GM18861 (cell line): ENCODE data around the gene PRKCZ.

ENCODE experiments used
- ATAC-seq: cut with Tn5 transposase; IDR thresholded peaks from one replicate; pipeline ENCODE4 v1.9.1; 2021; ENCODE audit not compliant: unreplicated experiment

PRKCZ gene

DNA sequence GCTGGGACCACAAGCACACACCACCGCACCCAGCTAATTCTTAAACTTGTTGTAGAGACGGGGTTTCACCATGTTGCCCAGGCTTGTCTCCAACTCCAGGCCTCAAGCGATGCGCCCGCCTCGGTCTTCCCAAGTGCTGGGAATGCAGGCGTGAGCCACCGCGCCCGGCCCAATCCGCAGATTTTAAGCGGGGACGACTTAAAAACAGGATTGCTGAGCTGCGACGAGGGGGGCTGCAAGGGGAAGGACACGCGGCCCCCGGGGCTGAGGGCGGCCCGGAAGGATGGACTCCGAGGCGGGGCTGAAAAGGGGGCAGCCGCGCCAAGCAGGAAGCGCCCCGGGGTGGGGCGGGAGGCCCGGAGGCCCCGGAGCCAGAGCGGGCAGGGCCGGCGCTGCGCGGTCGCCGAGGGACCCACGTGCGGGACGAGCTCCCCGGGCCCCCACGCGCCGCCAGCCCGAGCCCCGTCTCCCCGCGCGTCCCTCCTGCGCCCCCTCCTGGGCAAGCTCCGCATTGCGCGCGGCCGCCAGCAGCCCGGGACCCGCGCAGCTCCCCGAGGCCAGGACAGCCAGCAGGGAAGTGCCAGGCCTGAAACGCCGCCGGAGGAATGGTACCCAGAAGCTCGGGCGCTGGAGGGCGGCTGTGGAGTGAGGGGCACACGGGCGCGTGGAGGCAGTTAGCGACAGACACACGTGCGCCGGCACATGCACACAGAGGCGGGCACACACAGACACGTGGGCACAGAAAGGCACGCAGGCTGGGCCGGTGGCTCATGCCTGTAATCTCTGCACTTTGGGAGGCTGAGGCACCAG, 5.5 kb upstream of the PRKCZ start:
- ATAC-seq, result no peak

DNA sequence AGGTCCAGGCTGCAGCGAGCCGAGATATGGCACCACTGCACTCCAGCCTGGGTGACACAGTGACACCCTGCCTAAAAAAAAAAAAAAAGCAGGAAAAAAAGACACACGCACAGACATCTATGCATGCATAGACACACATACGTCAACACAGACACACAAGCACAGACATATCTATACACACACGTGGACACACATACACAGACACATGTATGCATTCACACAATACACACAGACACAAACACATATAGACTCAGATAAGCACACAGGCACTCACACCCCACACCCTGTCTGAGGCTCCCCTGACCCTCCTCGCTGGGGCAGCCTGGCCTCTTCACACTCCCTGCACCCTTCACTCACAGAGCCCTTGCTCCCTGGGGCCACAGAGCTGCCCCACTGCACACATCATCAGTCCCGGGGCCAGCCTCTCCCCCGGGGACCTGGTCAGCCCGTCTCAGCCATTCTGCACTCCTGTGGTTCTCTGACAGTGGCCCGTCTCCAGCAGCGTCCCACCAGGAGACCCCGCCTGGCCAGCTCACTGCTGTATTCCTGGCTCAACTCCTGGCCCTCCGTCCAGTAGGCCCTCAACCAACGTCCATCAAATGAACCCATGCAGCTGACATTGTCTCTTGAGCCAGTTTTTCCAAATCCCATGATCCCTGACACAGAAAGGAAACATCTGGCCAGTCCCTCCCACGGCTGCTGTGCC, 4.6 kb upstream of the PRKCZ start:
- ATAC-seq, result no peak

DNA sequence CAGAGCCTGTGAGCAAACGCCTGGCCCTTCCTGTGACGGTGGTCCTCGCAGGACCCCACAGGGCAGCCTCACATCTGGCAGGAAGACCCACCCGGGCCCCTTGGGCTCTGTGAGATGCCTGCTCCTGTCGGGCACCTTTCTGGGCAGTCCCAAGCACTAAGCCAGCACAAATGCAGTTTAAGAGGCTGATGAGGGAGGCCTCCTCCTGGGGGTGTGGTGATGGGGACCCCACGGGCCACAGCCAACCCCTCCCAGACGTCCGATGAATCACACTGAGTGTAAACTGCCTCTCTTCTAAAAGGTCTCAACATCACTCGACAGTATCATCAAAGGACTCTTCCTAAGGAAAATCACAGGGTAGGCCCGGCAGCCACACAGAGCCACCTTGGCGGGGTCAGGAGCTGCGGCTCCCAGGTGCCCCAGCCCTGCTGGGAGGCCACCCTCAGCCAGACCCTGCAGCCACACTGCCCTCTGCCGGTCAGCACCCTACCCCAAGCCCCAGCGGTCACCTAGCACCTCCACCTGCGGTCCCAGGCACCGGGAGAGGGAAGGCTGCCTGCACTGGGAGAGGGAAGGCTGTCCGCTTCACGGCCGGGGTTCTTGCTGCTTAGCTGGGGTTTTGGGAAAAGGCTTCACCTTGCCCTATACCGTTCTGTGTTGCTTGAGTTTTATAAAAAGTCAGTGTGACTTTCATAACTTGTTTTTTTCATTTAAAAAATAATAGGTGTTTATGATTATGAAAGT, 3.9 kb upstream of the PRKCZ start:
- ATAC-seq, result no peak

DNA sequence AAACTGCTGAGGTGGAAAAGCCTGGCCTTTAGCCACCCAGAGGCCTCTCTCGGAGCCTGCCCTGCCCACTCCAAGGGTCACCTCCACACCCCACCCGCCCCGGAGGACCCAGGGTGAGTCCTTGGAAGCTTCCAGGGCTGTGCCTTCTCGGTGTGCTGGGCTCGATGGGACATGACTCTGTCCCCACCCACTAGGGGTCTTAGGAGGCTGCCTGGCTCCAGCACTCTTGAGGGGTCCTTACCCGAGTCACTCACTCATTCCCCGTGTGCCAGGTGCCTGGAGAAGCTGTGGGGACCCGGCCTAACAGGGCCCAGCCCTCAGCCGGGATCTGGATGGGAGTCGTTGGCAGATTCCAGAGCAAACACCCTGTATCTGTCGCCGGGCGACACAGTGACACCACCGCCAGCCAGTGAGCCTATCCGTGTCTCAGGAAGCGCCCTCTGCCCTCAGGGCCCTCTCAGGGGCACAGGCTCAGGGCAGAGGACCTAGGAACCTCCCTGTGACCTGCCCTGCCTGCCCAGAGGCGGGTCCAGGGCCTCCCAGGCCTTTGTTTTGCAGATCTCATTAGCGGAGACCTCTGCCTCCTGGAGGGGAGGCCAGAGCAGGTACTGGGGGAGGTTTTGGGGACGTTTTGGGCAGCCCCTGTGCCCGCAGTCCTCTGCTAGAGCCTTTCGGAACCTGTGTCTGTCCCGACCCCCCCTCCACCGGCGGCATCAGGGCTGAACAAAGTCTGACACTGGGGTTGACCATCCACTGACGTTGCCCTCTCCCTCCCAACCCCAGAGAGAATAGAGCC, 3.1 kb upstream of the PRKCZ start:
- no peak for ATAC-seq

DNA sequence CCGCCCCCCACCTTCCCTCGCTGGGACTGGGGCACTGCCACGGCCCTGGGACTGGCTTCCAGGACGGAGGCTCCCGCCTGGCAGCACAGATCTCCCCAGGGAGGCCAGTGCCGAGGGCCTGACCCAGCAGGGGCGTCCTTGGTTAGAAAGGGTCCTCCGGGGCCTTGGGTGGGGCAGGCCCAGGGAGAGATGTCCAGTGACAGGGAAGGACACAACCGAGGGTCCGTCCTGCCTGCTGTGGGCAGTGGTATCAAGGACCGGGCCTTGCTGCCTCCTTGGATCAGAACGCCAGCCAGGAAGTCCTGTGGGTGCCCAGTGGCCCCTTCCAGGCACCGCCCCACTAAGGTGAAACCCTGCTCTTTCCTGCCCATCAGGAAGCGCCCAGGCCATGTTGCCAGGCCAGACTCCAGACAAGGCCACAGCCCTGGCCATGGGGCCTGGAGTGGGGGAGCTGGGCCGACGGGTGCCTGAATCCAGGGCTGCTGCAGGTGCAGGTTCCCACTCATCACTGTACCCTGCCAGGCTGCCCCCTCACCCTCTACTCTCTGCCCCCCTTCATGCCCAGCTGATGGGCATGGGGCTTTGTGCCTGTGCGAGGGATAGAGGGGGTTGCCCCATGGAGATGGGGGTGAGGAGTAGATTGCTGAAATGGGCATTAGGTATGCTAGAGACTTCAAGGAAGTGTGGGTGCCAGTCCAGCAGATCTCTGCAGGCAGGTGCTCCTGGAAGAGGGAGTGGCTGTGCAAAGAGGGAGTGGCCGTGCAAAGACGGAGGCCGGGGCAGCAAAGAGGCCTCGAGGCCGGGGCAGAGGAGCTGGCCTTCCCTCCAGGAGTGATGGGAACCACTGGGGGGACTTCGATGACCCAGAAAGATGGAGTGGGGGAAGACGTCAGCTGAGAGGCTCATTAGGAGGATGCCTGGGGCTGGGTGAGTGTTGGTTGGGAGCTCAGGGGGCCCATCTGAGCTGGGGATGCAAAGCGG, 2.2 kb upstream of the PRKCZ start:
- no peak for ATAC-seq

DNA sequence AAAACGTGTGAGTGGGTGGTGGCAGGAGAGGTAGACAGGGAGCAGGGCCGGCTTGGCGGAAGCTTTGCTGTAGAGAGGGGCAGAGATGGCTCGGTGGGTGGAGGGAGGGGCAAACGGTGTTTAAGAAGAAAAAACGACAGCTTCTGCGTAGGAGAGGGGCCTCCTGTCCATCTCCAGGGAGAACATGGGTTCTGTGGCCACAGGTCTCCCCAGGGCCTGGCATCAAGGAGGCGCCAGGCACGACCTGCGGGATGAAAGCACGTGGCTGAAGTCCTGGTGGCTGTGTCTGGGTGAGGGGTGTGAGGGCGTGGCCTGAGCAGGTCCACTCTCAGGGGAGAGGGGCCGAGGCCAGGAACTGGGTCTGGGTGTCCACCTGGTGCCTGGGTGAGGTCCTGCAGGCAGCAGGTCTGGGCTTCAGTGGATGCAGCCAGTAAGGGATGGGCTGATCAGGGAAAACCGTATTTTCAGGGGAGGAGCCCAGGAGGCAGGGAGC, 940 bp upstream of the PRKCZ start:
- ATAC-seq, result no peak

DNA sequence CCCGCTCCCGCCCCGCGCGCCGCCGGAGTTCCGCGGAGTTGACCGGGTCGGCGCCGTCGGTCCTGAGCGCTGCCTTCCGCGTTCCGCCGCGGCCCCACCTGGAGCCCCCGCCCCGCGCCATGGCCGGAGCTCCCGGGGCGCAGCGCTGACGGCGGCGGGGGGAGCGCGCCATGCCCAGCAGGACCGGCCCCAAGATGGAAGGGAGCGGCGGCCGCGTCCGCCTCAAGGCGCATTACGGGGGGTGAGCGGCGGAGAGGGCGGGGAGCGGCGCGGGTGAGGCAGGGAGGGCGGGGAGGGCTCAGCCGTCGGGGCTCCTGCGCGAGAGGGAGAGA, 216 bp downstream of the PRKCZ start:
- ATAC-seq, result no peak

DNA sequence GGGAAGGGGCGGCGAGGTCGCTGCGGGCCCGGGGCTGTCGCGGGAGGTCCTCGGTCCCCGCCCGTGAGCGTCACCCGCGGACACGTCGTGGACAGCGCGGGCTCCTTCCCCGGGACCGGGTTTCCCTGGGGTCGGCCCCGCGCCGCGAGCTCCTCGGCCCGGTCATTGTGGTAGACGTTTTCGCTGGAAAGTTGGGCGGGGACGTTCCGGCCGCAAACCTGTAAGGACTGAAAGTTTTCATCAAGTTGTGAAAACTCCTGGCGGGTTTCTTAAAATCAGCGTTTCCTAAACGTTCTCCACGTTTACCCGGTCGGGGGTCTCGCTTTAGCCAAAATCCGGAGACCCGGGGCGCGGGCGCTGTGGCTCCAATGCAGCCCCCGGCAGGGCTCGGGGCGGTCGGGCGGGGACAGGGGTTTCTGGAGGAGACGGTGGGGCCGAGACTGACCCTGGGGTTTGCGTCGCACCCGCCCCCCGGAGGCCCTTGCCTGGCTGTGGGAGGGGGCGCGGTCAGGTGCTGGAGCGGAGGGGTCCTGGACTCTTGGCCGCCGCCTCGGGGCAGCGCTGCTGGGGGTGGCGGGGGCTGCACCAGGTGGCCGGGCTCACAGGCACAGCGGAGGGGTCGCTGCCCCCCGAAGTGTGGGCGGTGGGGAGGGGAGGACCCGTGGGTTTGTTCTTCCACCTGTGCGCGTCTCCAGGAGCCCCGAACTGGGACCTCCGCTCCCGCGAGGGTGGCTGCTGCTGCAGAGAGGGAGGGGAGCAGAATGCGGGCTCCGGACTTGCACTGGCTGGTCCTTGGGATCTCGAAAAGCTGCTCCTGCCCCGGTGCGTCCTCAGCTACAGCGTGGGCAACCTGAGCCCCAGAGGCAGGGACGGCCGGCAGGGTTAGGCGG, 827 bp downstream of the PRKCZ start:
- ATAC-seq, result no peak

DNA sequence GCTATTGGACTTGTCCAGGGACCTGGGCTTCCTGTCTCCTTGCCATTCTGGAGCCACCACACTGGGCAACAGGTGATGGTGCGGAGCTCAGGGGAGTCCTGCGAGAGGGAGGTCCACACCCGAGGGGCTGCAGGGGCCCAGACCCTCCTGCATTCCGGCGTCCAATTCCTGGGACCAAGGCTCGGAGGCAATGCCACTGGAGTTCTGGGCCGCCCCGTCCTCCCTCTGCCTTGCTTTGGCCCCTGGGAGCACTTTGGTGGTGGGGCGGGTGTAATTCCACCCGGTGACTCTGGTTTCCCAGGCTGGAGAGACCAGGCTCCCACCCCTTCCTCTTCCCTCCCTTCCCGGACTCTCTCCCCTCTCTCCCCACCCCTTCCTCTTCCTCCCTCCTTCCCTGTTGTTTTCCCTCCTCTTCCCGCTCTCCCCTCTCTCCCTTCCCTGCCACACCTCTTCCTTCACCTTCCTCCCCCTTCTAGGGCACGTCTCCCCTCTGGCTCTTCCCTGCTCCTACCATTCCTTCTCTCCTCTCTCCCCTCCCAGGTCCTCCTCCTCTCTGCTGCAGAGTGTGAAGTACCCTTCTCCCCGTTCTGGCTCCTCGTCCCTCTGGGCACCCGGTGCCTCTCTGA, 2.0 kb downstream of the PRKCZ start:
- no peak for ATAC-seq

DNA sequence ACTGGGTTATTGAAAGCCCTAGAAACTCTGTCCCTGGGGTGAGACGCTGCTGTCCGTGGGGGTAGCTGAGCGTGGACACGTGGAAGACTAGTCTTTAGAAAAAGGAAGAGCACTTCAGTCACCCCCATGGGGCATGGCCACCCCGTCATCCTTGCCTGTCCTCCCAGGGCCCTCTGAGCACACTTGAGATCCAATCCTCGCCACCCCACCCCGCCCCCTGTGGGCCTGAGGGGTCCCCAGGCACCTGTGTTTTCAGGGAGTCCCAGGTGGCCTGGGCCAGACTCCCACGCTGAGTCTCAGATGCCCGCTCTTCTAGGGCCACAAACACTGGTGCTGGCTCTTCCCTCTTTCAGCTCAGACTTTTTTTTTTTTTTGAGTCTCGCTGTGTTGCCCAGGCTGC, 2.5 kb downstream of the PRKCZ start:
- ATAC-seq, result no peak

DNA sequence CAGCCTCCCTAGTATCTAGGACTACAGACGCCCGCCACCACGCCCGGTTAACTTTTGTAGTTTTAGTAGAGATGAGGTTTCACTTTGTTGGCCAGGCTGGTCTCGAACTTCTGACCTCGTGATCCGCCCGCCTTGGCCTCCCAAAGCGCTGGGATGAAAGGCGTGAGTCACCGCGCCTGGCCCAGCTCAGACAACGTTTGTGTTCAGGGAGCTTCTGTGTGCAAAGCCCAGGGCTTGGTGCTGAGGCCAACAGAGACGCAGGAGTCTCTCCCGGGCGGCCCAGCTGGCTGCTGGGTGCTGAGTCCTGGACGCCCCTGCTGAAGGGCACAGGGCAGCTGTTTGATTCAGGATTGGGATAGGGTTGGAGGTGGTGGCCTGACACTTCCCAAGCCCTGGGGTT, 3.0 kb downstream of the PRKCZ start:
- no peak for ATAC-seq

DNA sequence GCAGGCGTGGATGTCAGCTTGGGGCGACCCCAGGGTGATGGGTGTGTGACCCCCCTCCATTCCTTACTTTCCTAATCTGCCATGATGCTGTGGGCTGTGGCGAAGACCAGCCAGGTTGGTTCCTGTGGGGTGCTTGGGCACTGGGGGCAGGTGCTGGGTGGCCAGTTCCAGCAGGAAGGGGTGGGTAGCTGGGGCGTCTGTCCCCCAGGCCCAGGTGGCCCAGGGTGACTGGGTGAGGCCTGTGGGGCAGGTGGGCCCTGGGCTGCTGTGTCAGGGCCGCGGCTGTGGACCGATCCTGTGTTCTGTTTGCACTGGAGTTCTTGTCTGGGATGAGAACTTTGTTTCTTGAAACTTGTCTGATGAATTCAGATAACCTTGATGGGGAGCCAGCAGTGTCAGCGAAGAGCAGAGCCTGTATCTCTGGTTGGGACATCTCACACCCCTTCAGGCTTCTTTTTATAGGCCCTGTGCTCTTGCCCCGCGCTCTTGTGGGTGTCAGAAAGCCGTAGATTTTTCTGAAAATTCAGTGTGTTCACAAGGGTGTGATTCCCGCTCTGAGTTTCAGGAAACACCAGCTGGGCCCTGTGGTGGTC, 3.7 kb downstream of the PRKCZ start:
- no peak for ATAC-seq

DNA sequence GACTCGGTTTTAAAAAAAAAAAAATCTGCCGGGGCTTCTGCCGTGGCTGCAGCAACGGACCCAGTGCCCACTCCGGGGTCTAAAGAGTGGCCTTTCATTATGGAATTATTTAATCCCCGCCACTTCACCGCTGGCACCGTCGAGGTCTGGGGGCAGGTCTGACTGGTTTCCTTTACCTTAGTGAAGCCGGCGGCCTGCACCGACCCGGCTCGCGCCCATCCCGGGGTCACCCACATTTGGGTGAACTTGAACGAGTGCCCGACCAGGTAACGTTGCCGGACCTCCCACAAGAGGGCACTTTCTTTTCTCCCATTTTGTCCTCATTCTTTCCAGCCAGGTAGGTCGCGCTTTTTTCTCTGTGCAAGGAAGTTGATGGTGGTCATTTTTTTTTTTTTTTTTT, 4.3 kb downstream of the PRKCZ start:
- no peak for ATAC-seq

DNA sequence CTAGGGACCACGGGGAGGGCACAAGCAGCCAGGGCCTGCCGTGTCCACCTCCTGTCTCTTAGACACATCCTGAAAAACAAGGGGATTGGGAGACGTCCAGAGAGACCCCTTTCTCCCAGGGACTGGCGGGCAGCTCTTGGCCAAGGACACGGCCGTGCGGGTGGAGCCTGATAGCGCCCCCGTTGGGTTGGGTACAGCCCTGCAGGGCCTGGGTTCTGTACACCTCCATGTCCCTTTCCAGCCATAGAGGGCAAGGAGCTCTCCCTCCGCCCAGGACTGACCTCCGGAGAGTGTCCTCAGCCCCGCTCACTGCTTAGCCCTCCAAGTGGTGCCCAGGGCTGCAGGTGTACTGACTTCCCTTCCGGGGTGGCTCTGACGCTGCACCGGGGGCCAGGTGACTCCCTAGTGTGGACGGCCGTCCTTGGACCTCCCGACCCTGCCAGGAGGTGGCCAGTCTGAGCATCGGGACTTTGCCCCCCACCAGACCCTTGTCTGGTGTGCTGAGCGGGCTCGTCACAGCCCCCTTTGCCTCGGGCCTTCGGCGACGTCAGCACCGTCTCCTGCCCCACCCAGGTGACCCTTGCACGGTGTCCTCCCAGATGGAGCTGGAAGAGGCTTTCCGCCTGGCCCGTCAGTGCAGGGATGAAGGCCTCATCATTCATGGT, 5.8 kb downstream of the PRKCZ start:
- ATAC-seq, result no peak

DNA sequence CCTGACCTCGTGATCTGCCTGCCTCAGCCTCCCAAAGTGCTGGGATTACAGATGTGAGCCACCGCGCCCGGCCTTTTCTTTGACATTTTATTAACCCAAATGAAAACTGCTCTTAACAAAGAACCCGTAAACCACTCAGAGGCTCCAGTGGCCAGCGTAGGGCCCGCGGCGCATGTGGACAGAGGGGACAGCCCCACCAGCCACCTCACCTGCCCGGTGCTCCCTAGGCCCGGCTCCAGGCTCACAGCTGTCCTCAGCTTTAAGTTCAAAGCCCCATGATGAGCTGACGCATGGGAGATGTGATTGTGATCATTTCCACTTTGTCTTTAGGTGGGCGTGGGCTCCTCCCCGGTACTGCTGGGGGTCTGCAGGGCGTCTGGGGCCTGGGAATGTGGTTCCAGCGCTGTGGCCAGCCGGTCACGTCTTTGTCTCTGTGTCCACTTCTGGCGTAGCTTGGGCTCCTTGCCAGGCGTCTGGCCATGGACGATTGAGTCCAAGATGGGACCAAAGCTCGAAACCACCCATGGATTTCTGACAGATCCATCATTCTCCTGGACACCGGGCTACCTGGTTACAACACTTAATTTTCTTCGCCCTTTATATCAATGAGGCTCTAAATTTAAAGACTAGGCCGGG, 6.9 kb downstream of the PRKCZ start:
- no peak for ATAC-seq

DNA sequence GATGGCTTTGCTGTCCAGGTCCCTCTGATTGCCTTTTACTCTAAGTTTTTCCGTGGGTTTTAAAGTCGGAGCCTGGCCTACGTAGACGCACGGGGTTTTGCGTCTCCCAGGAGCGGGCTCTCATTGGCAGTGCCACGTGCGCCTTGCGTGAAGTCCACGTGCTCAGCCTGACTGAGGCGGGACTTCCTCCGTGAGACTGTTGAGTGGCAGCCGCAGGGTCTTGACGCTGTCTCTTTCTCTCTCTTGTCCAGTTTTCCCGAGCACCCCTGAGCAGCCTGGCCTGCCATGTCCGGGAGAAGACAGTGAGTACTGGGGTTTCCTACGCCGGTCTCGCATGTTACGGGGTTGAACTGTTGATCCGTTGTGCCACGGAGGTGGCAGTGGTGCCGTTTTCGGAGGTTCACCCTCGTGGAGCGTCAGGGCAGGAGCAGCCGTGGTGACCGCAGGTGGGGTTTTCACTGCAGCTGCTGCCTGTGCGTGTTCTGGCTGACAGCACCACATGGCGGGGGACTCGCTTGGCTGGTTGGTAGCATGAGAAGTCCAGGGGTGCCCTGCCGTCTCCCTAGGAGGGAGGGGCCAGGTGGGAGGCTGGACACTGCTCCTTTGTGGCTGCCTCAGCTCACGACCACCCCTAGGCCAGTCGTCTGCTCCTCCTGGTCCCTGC, 9.2 kb downstream of the PRKCZ start:
- ATAC-seq, result no peak

DNA sequence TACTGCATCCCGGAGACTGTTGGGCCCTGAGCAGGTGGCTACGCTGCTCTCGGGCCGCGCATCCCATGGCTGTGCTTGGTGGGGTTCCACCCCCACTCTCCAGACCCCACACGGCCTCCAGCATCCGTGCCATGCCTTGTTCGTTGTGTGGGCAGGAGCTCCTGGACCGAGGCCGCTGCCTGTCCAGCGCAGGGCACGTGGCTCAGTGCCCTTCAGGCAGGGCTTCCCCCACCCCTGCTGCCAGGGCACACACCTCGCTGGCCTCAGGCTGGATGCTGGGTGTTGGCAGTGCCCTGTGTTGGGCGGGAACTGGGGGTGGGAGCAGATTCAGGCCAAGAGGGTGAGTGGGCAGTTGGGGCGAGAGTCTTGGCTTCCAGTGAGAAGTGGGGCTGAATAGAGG, 9.9 kb downstream of the PRKCZ start:
- no peak for ATAC-seq
